ENCODE measurements around the gene PCNX1. TPM values are rescaled to one million over a fixed set of nuclear protein-coding genes. Genes with fewer than 3 reads are reported as not detected.

The PCNX1 gene
- polyA plus RNA-seq, 3 donors, result 7.3 to 26.7 (median 8.1) TPM

GRCh38 chr14:70982200-70982599 lies 74.9 kb downstream of the PCNX1 start:
- H3K4me1 ChIP-seq (ENCODE audit: control insufficient read depth in 1 of 2, insufficient read depth in 2 of 2, low read length in 2 of 2), result peaks cover 8 to 25% of the 10 kb centered on the region in 2 donors

GRCh38 chr14:70987041-70987440 lies 79.8 kb downstream of the PCNX1 start:
- no peak overlapping the region for H3K4me3 Mint-ChIP-seq
- H3K9ac ChIP-seq (ENCODE audit: insufficient read depth, low read length, poor library complexity, severe bottlenecking), result no peak overlapping the region
- TF ChIP-seq, protein P1, sequence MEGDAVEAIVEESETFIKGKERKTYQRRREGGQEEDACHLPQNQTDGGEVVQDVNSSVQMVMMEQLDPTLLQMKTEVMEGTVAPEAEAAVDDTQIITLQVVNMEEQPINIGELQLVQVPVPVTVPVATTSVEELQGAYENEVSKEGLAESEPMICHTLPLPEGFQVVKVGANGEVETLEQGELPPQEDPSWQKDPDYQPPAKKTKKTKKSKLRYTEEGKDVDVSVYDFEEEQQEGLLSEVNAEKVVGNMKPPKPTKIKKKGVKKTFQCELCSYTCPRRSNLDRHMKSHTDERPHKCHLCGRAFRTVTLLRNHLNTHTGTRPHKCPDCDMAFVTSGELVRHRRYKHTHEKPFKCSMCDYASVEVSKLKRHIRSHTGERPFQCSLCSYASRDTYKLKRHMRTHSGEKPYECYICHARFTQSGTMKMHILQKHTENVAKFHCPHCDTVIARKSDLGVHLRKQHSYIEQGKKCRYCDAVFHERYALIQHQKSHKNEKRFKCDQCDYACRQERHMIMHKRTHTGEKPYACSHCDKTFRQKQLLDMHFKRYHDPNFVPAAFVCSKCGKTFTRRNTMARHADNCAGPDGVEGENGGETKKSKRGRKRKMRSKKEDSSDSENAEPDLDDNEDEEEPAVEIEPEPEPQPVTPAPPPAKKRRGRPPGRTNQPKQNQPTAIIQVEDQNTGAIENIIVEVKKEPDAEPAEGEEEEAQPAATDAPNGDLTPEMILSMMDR (IDR thresholded peaks at IDR 0.05), result no peak
- no peaks in the 10 kb centered on the region for H3K27me3 ChIP-seq (ENCODE audit: control insufficient read depth in 2 of 2, insufficient read depth in 2 of 2, low read length in 2 of 2)
- peaks cover 21 to 37% of the 10 kb centered on the region in 2 donors for H3K36me3 Mint-ChIP-seq
- no peak overlapping the region for H3K4me2 ChIP-seq (replicated peaks; ENCODE audit: extremely low read depth, low read length, poor library complexity, severe bottlenecking)
- DNase-seq, result no peak
- no peak overlapping the region for H2AFZ ChIP-seq (ENCODE audit: insufficient read depth, low read depth, low read length, poor library complexity, severe bottlenecking)
- H3K27me3 Mint-ChIP-seq (ENCODE audit: low read depth in 3 of 3), result no peaks in the 10 kb centered on the region
- intact Hi-C loops (cut with micrococcal nuclease), result no loop called here
- H3K4me3 ChIP-seq (replicated peaks in 1 of 3; ENCODE audit: low read depth in 2 of 3, low read length in 3 of 3), result no peak overlapping the region
- H3K27ac ChIP-seq (ENCODE audit: low read depth in 1 of 2, low read length in 2 of 2), result no peak overlapping the region
- no peaks in the 10 kb centered on the region for H3K9me3 ChIP-seq (replicated peaks in 1 of 2; ENCODE audit: control insufficient read depth in 1 of 2, insufficient read depth in 1 of 2, low read length in 2 of 2)
- peaks cover 18 to 46% of the 10 kb centered on the region in 2 donors for H3K36me3 ChIP-seq (replicated peaks in 1 of 2; ENCODE audit: control insufficient read depth in 1 of 2, insufficient read depth in 2 of 2, low read length in 2 of 2)
- H3K4me1 ChIP-seq (ENCODE audit: control insufficient read depth in 1 of 2, insufficient read depth in 2 of 2, low read length in 2 of 2), result peaks cover 5 to 9% of the 10 kb centered on the region in 2 donors
- peaks cover 36% of the 10 kb centered on the region for H4K20me1 ChIP-seq (ENCODE audit: insufficient read depth, low read length)
- H3K9me3 Mint-ChIP-seq, result peaks cover 0 to 2% (median 0%) of the 10 kb centered on the region in 7 donors
- H3K79me2 ChIP-seq (ENCODE audit: insufficient read depth, low read length), result peaks cover 41% of the 10 kb centered on the region
- H3K27ac Mint-ChIP-seq, result no peak overlapping the region
- WGBS (ENCODE audit: insufficient coverage), result no CpG with 5 or more reads among the region's 1 CpG
- peaks cover 7% of the 10 kb centered on the region for H3K4me1 Mint-ChIP-seq

More at GRCh38 chr14:70982200-70982599, 74.9 kb downstream of the PCNX1 start:
- no peak overlapping the region for H3K4me3 ChIP-seq (replicated peaks in 1 of 3; ENCODE audit: low read depth in 2 of 3, low read length in 3 of 3)
- intact Hi-C loops (cut with micrococcal nuclease), result no loop called here
- Mint-ChIP-seq H3K4me1 (peaks cover 23% of the 10 kb centered on the region), H3K27ac (peak overlapping the region in 2 of 7 donors; percentile 22 to 81), H3K36me3 (peaks cover 24 to 33% of the 10 kb centered on the region in 2 donors), H3K27me3 (ENCODE audit: low read depth in 3 of 3) (no peaks in the 10 kb centered on the region), H3K9me3 (peaks cover 0 to 2% (median 0%) of the 10 kb centered on the region in 7 donors), H3K4me3 (no peak overlapping the region)
- DNase-seq, result peak in 1 of 3 donors; percentile 11
- H3K4me2 ChIP-seq (replicated peaks; ENCODE audit: extremely low read depth, low read length, poor library complexity, severe bottlenecking), result peak overlapping the region; percentile 20
- TF ChIP-seq, protein P1 (IDR thresholded peaks at IDR 0.05), result no peak
- peaks cover 47% of the 10 kb centered on the region for H4K20me1 ChIP-seq (ENCODE audit: insufficient read depth, low read length)
- no peaks in the 10 kb centered on the region for H3K27me3 ChIP-seq (ENCODE audit: control insufficient read depth in 2 of 2, insufficient read depth in 2 of 2, low read length in 2 of 2)
- peak overlapping the region in 1 of 2 donors; percentile 72 for H3K27ac ChIP-seq (ENCODE audit: low read depth in 1 of 2, low read length in 2 of 2)
- WGBS (ENCODE audit: insufficient coverage), result no CpG with 5 or more reads among the region's 1 CpG
- H2AFZ ChIP-seq (ENCODE audit: insufficient read depth, low read depth, low read length, poor library complexity, severe bottlenecking), result no peak overlapping the region
- H3K9ac ChIP-seq (ENCODE audit: insufficient read depth, low read length, poor library complexity, severe bottlenecking), result no peak overlapping the region
- no peaks in the 10 kb centered on the region for H3K9me3 ChIP-seq (replicated peaks in 1 of 2; ENCODE audit: control insufficient read depth in 1 of 2, insufficient read depth in 1 of 2, low read length in 2 of 2)
- peaks cover 80% of the 10 kb centered on the region for H3K79me2 ChIP-seq (ENCODE audit: insufficient read depth, low read length)
- peaks cover 23 to 40% of the 10 kb centered on the region in 2 donors for H3K36me3 ChIP-seq (replicated peaks in 1 of 2; ENCODE audit: control insufficient read depth in 1 of 2, insufficient read depth in 2 of 2, low read length in 2 of 2)

All from CD14-positive monocyte (primary cell).